PC-3 (cell line): ENCODE measurements around the gene UROC1. TPM values are rescaled to one million over a fixed set of nuclear protein-coding genes. Genes with fewer than 3 reads are reported as not detected.

Experiments
- ATAC-seq: fragments of 200-7000 bp; cut with Tn5 transposase; 2 replicates; pipeline ENCODE4 v1.9.1; 2020; ENCODE audit warnings: mild to moderate bottlenecking, moderate library complexity
- BruUV-seq: library from RNA; stranded (reverse); fragments of 400-500 nt; replicated peaks from 2 replicates; lab custom pipeline; 2021; lab: Mats Ljungman, UMichigan
- CTCF ChIA-PET: fragments of 300-600 bp; sonication (Branson Sonifier 250); formaldehyde crosslinking; loops from one replicate; lab custom pipeline; 2022; ENCODE audit warnings: antibody characterized with exemption; lab: Charles Lee
- POLR2A ChIA-PET: fragments of 300-600 bp; sonication (Branson Sonifier 250); formaldehyde crosslinking; loops from one replicate; lab custom pipeline; 2022; ENCODE audit warnings: antibody characterized with exemption; ENCODE audit not compliant: unreplicated experiment; lab: Charles Lee
- DNase-seq: peaks from one replicate; pipeline ENCODE4 v3.0.0-alpha.2; 2015
- H2AFZ ChIP-seq: fragments of 300-600 bp; sonication (generic); 2 replicates; pipeline ENCODE4 v1.6.0; 2016; ENCODE audit warnings: antibody characterized with exemption, low read length
- H3F3A ChIP-seq: fragments of 300-600 bp; sonication (generic); one replicate; pipeline ENCODE4 v1.6.0; 2017; ENCODE audit warnings: antibody characterized with exemption, low read length, control low read depth, mild to moderate bottlenecking; ENCODE audit not compliant: unreplicated experiment
- H3K27ac ChIP-seq: fragments of 300-600 bp; sonication (generic); 2 replicates; pipeline ENCODE4 v1.5.1; 2016; ENCODE audit warnings: mild to moderate bottlenecking, low read length
- H3K27me3 ChIP-seq: fragments of 300-600 bp; sonication (generic); 2 replicates; pipeline ENCODE4 v1.6.1; 2016; ENCODE audit warnings: low read length, mixed read lengths
- H3K36me3 ChIP-seq: fragments of 300-600 bp; sonication (generic); 2 replicates; pipeline ENCODE4 v1.6.1; 2016; ENCODE audit warnings: low read depth, mixed run types, low read length, mixed read lengths
- H3K4me1 ChIP-seq: fragments of 300-600 bp; sonication (generic); 2 replicates; pipeline ENCODE4 v1.5.1; 2016; ENCODE audit warnings: low read length; ENCODE audit not compliant: insufficient read depth
- H3K4me2 ChIP-seq: fragments of 300-600 bp; sonication (generic); 2 replicates; pipeline ENCODE4 v1.6.0; 2016; ENCODE audit warnings: low read length
- H3K4me3 ChIP-seq: fragments of 300-600 bp; sonication (generic); 2 replicates; pipeline ENCODE4 v1.5.1; 2016; ENCODE audit warnings: mild to moderate bottlenecking, low read length, mixed read lengths
- H3K79me2 ChIP-seq: fragments of 300-600 bp; sonication (generic); 2 replicates; pipeline ENCODE4 v1.6.1; 2017; ENCODE audit warnings: low read length, mixed read lengths
- H3K9ac ChIP-seq: fragments of 300-600 bp; sonication (generic); 2 replicates; pipeline ENCODE4 v1.6.0; 2016; ENCODE audit warnings: mild to moderate bottlenecking, low read length
- H3K9me2 ChIP-seq: fragments of 300-600 bp; sonication (generic); replicated peaks from 2 replicates; pipeline ENCODE4 v1.6.1; 2016; ENCODE audit warnings: mixed run types, low read length, mixed read lengths
- H3K9me3 ChIP-seq: fragments of 300-600 bp; sonication (generic); 2 replicates; pipeline ENCODE4 v1.6.1; 2016; ENCODE audit warnings: low read length, mixed read lengths
- H4K20me1 ChIP-seq: fragments of 300-600 bp; sonication (generic); 2 replicates; pipeline ENCODE4 v1.6.1; 2016; ENCODE audit warnings: low read length, mixed read lengths
- EZH2 ChIP-seq: fragments of 300-600 bp; sonication (generic); IDR thresholded peaks from one replicate; pipeline ENCODE4 v1.6.1; 2017; ENCODE audit warnings: antibody characterized with exemption, mild to moderate bottlenecking, low read length; ENCODE audit not compliant: unreplicated experiment
- EZH2phosphoT487 ChIP-seq: fragments of 300-600 bp; sonication (generic); IDR thresholded peaks from 2 replicates; pipeline ENCODE4 v1.6.1; 2018; ENCODE audit warnings: mild to moderate bottlenecking, antibody characterized with exemption, low read length, borderline replicate concordance
- intact Hi-C: fragments of 100-400 bp; cut with micrococcal nuclease; formaldehyde crosslinking; loops from 2 replicates; pipeline ENCODE4 v1.9.0; 2023
- total RNA-seq: library from RNA; depleted of rRNA; stranded (reverse); fragments of >200 nt; gene quantifications from 2 replicates; pipeline ENCODE4 v1.2.3, GENCODE V29; 2014
- TF ChIP-seq, protein P1 (sequence below): fragments of 300-600 bp; sonication (generic); conservative IDR thresholded peaks from 2 replicates; pipeline ENCODE4 v1.5.1; 2017; ENCODE audit warnings: antibody characterized with exemption, low read depth, mild to moderate bottlenecking, low read length

The UROC1 gene
- total RNA-seq, 1 experiment from 2014 or later = not detected

DNA sequence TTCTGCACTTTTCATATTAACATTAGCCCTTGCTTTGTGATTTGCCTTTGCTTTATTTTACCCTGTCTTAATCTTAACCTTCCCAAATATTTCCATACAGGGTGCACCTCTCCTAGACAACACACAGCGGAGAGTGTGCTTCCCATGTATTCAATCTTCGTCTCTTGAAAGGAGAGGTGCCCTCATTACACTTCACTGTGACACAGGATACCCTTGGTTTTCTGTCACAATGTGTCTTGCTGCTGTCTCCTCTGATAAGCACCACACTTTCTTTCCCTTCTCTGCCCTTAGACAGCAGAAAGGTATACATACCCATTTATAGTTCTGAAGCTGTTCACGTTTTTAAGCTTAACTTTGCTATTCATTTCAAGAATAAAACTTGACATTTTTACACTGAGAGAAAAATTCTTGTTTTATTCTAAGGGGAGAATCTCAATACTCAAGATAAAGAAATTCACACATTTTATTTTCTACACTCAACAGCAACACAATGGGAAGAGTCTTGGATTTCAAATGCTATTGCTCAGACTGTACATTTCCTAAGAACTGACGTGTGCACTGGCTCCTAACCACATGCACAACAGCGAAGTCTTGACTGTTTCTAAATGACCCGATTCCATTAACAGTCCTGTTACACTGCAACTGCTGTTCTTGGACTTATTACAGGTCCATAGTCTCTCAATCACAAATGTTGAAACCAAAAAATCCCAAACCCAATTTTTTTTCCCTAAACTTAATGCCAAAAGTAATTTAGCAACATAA lies 63.0 kb downstream of the UROC1 start:
- Histone ChIP-seq H3K79me2 (no peaks in the 10 kb centered on the region), H4K20me1 (no peaks in the 10 kb centered on the region), H3K9me2 (no peaks in the 10 kb centered on the region), H3K4me1 (no peaks in the 10 kb centered on the region), H3K27ac (no peak overlapping the region), H3K9ac (no peak overlapping the region), H3K9me3 (no peaks in the 10 kb centered on the region), H3K4me2 (no peak overlapping the region), H3K36me3 (peaks cover 13% of the 10 kb centered on the region; the same call in 1 of the 2 replicates), H3F3A (no peaks in the 10 kb centered on the region), H2AFZ (no peak overlapping the region), H3K4me3 (no peak overlapping the region), H3K27me3 (no peaks in the 10 kb centered on the region)
- DNase-seq (no peak), ATAC-seq (no peak)
- CTCF ChIA-PET = no interaction called here
- intact Hi-C loops = no loop called here
- BruUV-seq = no TSS peak
- POLR2A ChIA-PET = no interaction called here
- TF ChIP-seq EZH2 (no peak), EZH2phosphoT487 (no peak)
- TF ChIP-seq, protein P1, sequence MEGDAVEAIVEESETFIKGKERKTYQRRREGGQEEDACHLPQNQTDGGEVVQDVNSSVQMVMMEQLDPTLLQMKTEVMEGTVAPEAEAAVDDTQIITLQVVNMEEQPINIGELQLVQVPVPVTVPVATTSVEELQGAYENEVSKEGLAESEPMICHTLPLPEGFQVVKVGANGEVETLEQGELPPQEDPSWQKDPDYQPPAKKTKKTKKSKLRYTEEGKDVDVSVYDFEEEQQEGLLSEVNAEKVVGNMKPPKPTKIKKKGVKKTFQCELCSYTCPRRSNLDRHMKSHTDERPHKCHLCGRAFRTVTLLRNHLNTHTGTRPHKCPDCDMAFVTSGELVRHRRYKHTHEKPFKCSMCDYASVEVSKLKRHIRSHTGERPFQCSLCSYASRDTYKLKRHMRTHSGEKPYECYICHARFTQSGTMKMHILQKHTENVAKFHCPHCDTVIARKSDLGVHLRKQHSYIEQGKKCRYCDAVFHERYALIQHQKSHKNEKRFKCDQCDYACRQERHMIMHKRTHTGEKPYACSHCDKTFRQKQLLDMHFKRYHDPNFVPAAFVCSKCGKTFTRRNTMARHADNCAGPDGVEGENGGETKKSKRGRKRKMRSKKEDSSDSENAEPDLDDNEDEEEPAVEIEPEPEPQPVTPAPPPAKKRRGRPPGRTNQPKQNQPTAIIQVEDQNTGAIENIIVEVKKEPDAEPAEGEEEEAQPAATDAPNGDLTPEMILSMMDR = no peak

DNA sequence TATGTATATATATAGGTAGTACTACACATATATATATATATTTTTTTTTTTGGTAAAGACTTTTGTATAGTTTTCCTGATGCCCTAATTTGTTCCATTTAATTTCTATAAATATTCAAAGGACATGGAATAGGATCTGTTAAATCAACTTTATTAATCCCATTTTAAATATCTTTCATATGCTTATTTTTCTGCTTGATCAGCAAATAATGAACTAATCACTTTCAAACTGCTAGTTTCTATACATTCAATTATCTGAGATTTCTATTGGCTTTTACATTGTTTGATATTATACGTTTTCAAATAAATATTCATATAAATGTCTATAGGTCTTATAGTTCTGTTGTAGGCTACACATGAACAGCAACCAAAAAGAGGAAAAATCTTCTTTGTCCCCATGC lies 63.5 kb downstream of the UROC1 start:
- Histone ChIP-seq H3K27ac (no peak overlapping the region), H3K9me2 (no peaks in the 10 kb centered on the region), H3K4me2 (no peak overlapping the region), H3K79me2 (no peaks in the 10 kb centered on the region), H2AFZ (no peak overlapping the region), H3K36me3 (peaks cover 7% of the 10 kb centered on the region; the same call in 1 of the 2 replicates), H3F3A (no peaks in the 10 kb centered on the region), H3K9me3 (no peaks in the 10 kb centered on the region), H3K4me1 (no peaks in the 10 kb centered on the region), H3K9ac (no peak overlapping the region), H4K20me1 (no peaks in the 10 kb centered on the region), H3K27me3 (no peaks in the 10 kb centered on the region), H3K4me3 (no peak overlapping the region)
- DNase-seq (no peak), ATAC-seq (no peak)
- ChIA-PET CTCF (no interaction called here), POLR2A (no interaction called here)
- intact Hi-C loops = no loop called here
- no peak for TF ChIP-seq EZH2
- TF ChIP-seq EZH2phosphoT487 = no peak
- no TSS peak for BruUV-seq

DNA sequence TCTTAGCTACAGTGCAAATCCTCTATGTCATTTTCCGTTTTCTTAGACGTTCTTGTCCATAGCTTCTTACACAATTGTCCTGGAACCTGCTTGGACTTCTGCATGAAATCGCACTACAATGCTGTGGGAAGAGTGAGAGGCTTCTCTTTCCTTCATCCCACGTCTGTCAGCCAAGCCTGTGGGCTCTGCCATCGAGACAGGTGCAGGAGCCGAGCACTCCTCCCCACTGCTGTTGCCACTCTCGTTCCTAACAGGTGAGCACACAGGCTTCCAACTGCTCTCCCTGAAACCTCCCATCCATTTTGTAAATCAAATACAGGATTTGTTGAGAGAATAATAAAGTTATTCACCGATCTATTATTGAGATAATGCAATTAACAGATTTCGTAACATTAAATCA lies 65.4 kb downstream of the UROC1 start:
- no peak overlapping the region for H3K4me3 ChIP-seq
- no TSS peak for BruUV-seq

More for the DNA sequence above, 65.4 kb downstream of the UROC1 start:
- H3K9me3 ChIP-seq = no peaks in the 10 kb centered on the region
- no peak for TF ChIP-seq EZH2
- no peak for TF ChIP-seq EZH2phosphoT487
- TF ChIP-seq, protein P1 = no peak
- no peaks in the 10 kb centered on the region for H3K79me2 ChIP-seq
- H3K9me2 ChIP-seq = no peaks in the 10 kb centered on the region
- H3K4me2 ChIP-seq = no peak overlapping the region
- ChIA-PET POLR2A (no interaction called here), CTCF (interaction anchor here (0.7 kb wide), 1 partner anchor 20 kb away, joined by 8 read pairs; no protein-coding TSS in a partner anchor)
- no peaks in the 10 kb centered on the region for H3K27me3 ChIP-seq
- no peak overlapping the region for H3K9ac ChIP-seq
- no peak overlapping the region for H2AFZ ChIP-seq
- no peak for DNase-seq
- H3K4me1 ChIP-seq = no peaks in the 10 kb centered on the region
- no peak overlapping the region for H3K27ac ChIP-seq
- H3K36me3 ChIP-seq = peaks cover 5% of the 10 kb centered on the region; the same call in 1 of the 2 replicates
- H3F3A ChIP-seq = no peaks in the 10 kb centered on the region
- intact Hi-C loops = no loop called here
- H4K20me1 ChIP-seq = no peaks in the 10 kb centered on the region
- ATAC-seq = no peak
